Fibroblast of the aortic adventitia (primary cell): ENCODE results near the gene RCBTB1. TPM values are rescaled to one million over a fixed set of nuclear protein-coding genes. Genes with fewer than 3 reads are reported as not detected.

ENCODE experiments used
- DNase-seq: peaks from one replicate; pipeline ENCODE4 v3.0.0-alpha.2; 2010; ENCODE audit warnings: low read depth
- H3K4me3 ChIP-seq: 2 replicates; pipeline ENCODE4 v1.5.1; 2011; ENCODE audit warnings: low read depth, mild to moderate bottlenecking, control low read depth, low read length, moderate library complexity
- CTCF ChIP-seq: IDR thresholded peaks from 2 replicates; pipeline ENCODE4 v1.5.1; 2011; ENCODE audit warnings: mild to moderate bottlenecking, low read length, control low read depth, inconsistent platforms; ENCODE audit not compliant: insufficient read depth
- total RNA-seq: library from RNA; depleted of rRNA; stranded (reverse); fragments of >200 nt; gene quantifications from 2 replicates; pipeline ENCODE4 v1.2.3, GENCODE V29; 2012; ENCODE audit warnings: low replicate concordance

The RCBTB1 gene
- total RNA-seq, 1 donor, result 24.0 TPM

GRCh38 chr13:49627831-49628652, 42.7 kb upstream of the RCBTB1 start, which contains the start of gene ARL11:
TSS of gene ARL11 (plus strand) at chr13:49628507. CDS start at chr13:49630448, 1,941 bp downstream.
- no peak for DNase-seq
- no peak within 1 kb of the TSS for H3K4me3 ChIP-seq
- TF ChIP-seq CTCF, result no peak

DNA sequence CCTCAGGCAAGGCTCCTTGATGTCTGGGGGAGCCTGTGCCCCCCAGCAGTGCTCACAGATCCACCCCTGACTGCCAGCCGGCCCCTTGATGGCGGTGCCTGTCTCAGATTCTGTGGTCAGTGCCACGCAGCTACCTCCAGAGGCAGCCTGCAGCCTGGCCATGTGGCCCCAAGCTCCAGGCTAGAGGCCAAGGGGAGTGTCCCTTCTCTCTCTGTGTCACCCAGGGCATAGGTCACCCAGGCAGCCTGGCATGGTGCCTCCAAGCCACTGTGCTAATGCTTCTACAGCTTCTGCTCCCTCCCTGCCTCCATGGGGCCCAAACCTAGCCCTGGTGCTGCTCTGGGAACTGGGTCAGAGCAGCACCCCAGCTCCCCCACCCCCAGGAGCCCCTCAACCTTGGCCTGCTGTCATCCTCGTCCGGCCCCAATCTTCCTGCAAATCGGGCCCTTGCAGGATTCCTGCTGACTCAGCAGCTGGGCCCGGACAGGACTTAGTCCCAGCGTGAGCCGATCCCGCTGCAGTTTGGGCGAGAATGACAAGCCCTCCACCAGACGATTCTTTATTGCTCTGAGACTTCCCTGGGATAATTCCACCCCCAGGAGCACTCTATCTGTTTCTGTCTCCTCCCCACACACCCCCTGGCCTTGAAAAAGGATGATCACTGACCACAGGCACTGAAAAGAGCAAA, 40.2 kb upstream of the RCBTB1 start:
- TF ChIP-seq CTCF, result no peak
- no peak for DNase-seq
- H3K4me3 ChIP-seq, result no peak overlapping the region

DNA sequence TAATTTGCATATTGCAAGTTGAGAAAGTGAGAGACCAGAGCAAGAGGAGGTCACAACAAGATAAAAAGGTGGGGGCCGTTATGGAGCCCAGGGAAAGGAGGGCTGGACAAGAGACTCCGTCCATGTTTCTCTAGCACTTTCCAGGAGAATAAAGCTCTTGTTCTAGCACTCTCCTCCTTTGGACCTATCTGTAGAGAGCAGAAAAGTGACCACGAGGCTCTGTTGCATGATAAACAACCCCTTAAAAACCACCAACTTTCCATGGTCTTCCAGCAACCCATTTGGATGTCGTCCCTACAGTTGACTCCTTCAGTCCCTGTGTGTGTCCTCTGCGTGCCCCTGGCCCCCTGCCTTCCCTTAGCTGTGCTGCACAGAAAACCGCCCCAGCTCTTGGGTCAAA, 38.9 kb upstream of the RCBTB1 start:
- no peak overlapping the region for H3K4me3 ChIP-seq
- DNase-seq, result no peak
- TF ChIP-seq CTCF, result no peak

GRCh38 chr13:49622174-49622946, 37.0 kb upstream of the RCBTB1 start:
- no peak for TF ChIP-seq CTCF
- no peak overlapping the region for H3K4me3 ChIP-seq
- DNase-seq, result peak; percentile 36

DNA sequence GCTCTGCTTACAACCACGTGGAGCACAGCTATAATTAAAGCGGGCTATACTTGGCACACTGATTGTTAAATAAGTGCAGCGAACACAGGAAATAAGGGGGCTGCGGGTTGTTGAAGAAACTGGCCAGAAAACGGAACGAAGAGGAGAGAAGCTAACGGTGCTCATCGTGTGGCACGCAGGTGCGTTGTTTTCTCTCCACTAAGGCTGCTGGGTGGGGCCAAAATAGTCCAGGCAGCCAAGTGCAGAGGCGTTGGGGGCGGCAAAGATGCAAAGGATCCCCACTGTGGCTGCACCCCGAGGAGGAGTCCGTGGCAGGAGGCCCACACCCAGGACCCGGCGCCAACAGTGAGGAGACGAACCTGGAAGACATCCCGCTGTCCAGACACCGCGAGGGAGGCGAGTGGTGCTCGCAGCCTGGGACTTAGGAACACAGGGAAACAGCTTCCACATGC, 34.8 kb upstream of the RCBTB1 start:
- TF ChIP-seq CTCF, result no peak
- no peak overlapping the region for H3K4me3 ChIP-seq
- DNase-seq, result no peak

DNA sequence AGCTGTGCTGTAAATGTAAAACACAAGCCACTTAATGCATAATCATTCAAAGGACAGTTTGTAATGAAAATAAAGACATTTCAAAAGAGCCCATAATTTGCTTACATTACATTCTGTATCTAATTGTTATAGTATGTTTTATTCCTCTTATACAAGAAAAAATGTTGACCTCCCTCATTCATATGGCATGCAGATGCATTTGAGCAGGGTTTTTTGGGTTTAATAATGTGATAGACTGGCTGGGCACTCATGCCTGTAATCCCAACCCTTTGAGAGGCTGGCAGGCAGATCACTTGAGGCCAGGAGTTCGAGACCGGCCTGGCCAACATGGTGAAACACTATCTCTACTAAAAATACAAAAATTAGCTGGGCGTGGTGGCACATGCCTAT, 31.3 kb upstream of the RCBTB1 start:
- TF ChIP-seq CTCF, result no peak
- DNase-seq, result no peak
- no peak overlapping the region for H3K4me3 ChIP-seq
